H1 (cell line): ENCODE data around the gene EVI2A. TPM values are rescaled to one million over a fixed set of nuclear protein-coding genes. Genes with fewer than 3 reads are reported as not detected.

Experiments used
- CTCF ChIA-PET: fragments of 300-600 bp; sonication (Branson Sonifier 250); formaldehyde crosslinking; loops from one replicate; lab custom pipeline; 2021; ENCODE audit not compliant: partially characterized antibody; lab: Charles Lee
- POLR2A ChIA-PET: fragments of 300-600 bp; sonication (Branson Sonifier 250); formaldehyde crosslinking; loops from one replicate; lab custom pipeline; 2021; ENCODE audit warnings: inconsistent platforms; ENCODE audit not compliant: partially characterized antibody; lab: Charles Lee
- DNase-seq, 2 experiments: peaks; one replicate each; pipeline versions ENCODE4 v3.0.0 to v3.0.0-alpha.2; 2010 to 2022; ENCODE audit warnings: low spot score in 2 of 2, low read depth in 1 of 2, mixed read lengths in 1 of 2
- FAIRE-seq: peaks from 2 replicates; lab custom pipeline; 2011; peaks lifted over from hg19 to GRCh38; lab: Jason Lieb, UNC
- H2AFZ ChIP-seq: 2 replicates; pipeline ENCODE4 v1.8.1; 2012; ENCODE audit warnings: low read length, inconsistent platforms
- H2AK5ac ChIP-seq: 2 replicates; pipeline ENCODE4 v1.6.1; 2013; ENCODE audit warnings: low read depth, low read length
- H2BK120ac ChIP-seq: replicated peaks from 2 replicates; pipeline ENCODE3; 2013; ENCODE audit warnings: low read depth, low read length, inconsistent platforms
- H2BK12ac ChIP-seq: 2 replicates; pipeline ENCODE4 v1.6.1; 2013; ENCODE audit warnings: low read depth, low read length
- H2BK15ac ChIP-seq: 2 replicates; pipeline ENCODE4 v1.6.1; 2013; ENCODE audit warnings: low read length
- H2BK20ac ChIP-seq: 2 replicates; pipeline ENCODE4 v1.6.1; 2013; ENCODE audit warnings: low read length
- H2BK5ac ChIP-seq: 2 replicates; pipeline ENCODE4 v1.6.1; 2013; ENCODE audit warnings: low read depth, low read length
- H3K14ac ChIP-seq: 2 replicates; pipeline ENCODE4 v1.6.1; 2013; ENCODE audit warnings: inconsistent platforms; ENCODE audit not compliant: insufficient read length
- H3K18ac ChIP-seq: 2 replicates; pipeline ENCODE4 v1.6.1; 2013; ENCODE audit warnings: low read length; ENCODE audit errors: extremely low read depth
- H3K23ac ChIP-seq: 2 replicates; pipeline ENCODE4 v1.6.1; 2013; ENCODE audit warnings: inconsistent platforms; ENCODE audit not compliant: insufficient read length
- H3K23me2 ChIP-seq: 2 replicates; pipeline ENCODE4 v1.6.1; 2013; ENCODE audit warnings: low read depth, low read length
- H3K27ac ChIP-seq: 2 replicates; pipeline ENCODE4 v1.6.1; 2011; ENCODE audit warnings: low read depth, low read length, inconsistent platforms
- H3K27me3 ChIP-seq, 4 experiments: replicated peaks in 1 of 4; 1 replicate in 1 of 4; 2 replicates in 3 of 4; pipeline versions ENCODE4 v1.6.1 to v1.8.1; 2011 to 2013; ENCODE audit warnings: low read length in 3 of 4, mild to moderate bottlenecking in 3 of 4, inconsistent platforms in 2 of 4, mixed read lengths in 2 of 4, moderate library complexity in 1 of 4; ENCODE audit not compliant: control insufficient read depth in 3 of 4, insufficient read depth in 3 of 4; ENCODE audit errors: extremely low read depth in 1 of 4
- H3K36me3 ChIP-seq, 4 experiments: 2 replicates each; pipeline versions ENCODE4 v1.6.1 to v1.8.1; 2011 to 2013; ENCODE audit warnings: mild to moderate bottlenecking in 4 of 4, low read length in 3 of 4, moderate library complexity in 2 of 4, control low read depth in 1 of 4, inconsistent platforms in 1 of 4; ENCODE audit not compliant: insufficient read depth in 4 of 4, control insufficient read depth in 2 of 4
- H3K4ac ChIP-seq: replicated peaks from 2 replicates; pipeline ENCODE3; 2013; ENCODE audit warnings: low read length, low read depth, mixed read lengths, inconsistent platforms; ENCODE audit not compliant: insufficient read length
- H3K4me1 ChIP-seq, 4 experiments: replicated peaks in 1 of 4; 1 replicate in 1 of 4; 2 replicates in 3 of 4; pipeline versions ENCODE4 v1.6.1 to v1.8.1; 2011 to 2013; ENCODE audit warnings: low read length in 3 of 4, inconsistent platforms in 2 of 4, mixed read lengths in 1 of 4; ENCODE audit not compliant: insufficient read depth in 4 of 4, control insufficient read depth in 3 of 4
- H3K4me2 ChIP-seq, 2 experiments: 2 replicates each; pipeline versions ENCODE4 v1.6.1 to v1.8.1; 2011 to 2013; ENCODE audit warnings: low read depth in 2 of 2, low read length in 2 of 2, control low read depth in 1 of 2, inconsistent platforms in 1 of 2, mild to moderate bottlenecking in 1 of 2; ENCODE audit not compliant: insufficient read depth in 1 of 2
- H3K4me3 ChIP-seq, 4 experiments: fragments of 200-600, 300-600 bp in 1 of 4; sonication (generic), shearing (Covaris generic), sonication (Bioruptor Twin) in 1 of 4; 2 replicates each; pipeline versions ENCODE4 v1.5.1 to v1.8.1; 2011 to 2016; ENCODE audit warnings: low read length in 4 of 4, low read depth in 3 of 4, control low read depth in 2 of 4, inconsistent platforms in 2 of 4, mild to moderate bottlenecking in 2 of 4, mixed read lengths in 1 of 4, moderate library complexity in 1 of 4; ENCODE audit not compliant: insufficient read depth in 2 of 4; ENCODE audit errors: extremely low read depth in 1 of 4
- H3K56ac ChIP-seq: replicated peaks from 2 replicates; pipeline ENCODE3; 2013; ENCODE audit warnings: low read depth, mild to moderate bottlenecking, mixed read lengths, low read length, inconsistent platforms; ENCODE audit not compliant: insufficient read length
- H3K79me1 ChIP-seq: 2 replicates; pipeline ENCODE4 v1.6.1; 2013; ENCODE audit warnings: low read depth, low read length, control low read depth
- H3K79me2 ChIP-seq, 2 experiments: 2 replicates each; pipeline versions ENCODE4 v1.6.1 to v1.8.1; 2012 to 2013; ENCODE audit warnings: low read length in 2 of 2, mild to moderate bottlenecking in 2 of 2, inconsistent platforms in 1 of 2; ENCODE audit not compliant: insufficient read depth in 2 of 2, control insufficient read depth in 1 of 2
- H3K9ac ChIP-seq, 4 experiments: replicated peaks in 1 of 4; 1 replicate in 1 of 4; 2 replicates in 3 of 4; pipeline versions ENCODE4 v1.6.1 to v1.8.1; 2011 to 2013; ENCODE audit warnings: low read depth in 3 of 4, low read length in 3 of 4, control low read depth in 2 of 4, mild to moderate bottlenecking in 2 of 4, moderate library complexity in 2 of 4, inconsistent platforms in 1 of 4; ENCODE audit errors: extremely low read depth in 1 of 4
- H3K9me3 ChIP-seq, 2 experiments: 2 replicates each; pipeline versions ENCODE4 v1.6.1 to v1.8.1; 2012 to 2013; ENCODE audit warnings: mild to moderate bottlenecking in 2 of 2, moderate library complexity in 2 of 2, control low read depth in 1 of 2, inconsistent platforms in 1 of 2, low read depth in 1 of 2, low read length in 1 of 2, mixed read lengths in 1 of 2; ENCODE audit not compliant: insufficient read depth in 2 of 2
- H4K20me1 ChIP-seq, 2 experiments: replicated peaks in 1 of 2; 2 replicates each; pipeline versions ENCODE3 to v1.8.1; 2011 to 2013; ENCODE audit warnings: inconsistent platforms in 2 of 2, low read length in 2 of 2, mild to moderate bottlenecking in 1 of 2; ENCODE audit not compliant: insufficient read depth in 2 of 2, control insufficient read depth in 1 of 2
- H4K5ac ChIP-seq: 2 replicates; pipeline ENCODE4 v1.6.1; 2013; ENCODE audit warnings: low read length, low read depth, mixed read lengths, inconsistent platforms; ENCODE audit not compliant: insufficient read length
- H4K8ac ChIP-seq: 2 replicates; pipeline ENCODE4 v1.8.0; 2013; ENCODE audit warnings: mild to moderate bottlenecking, moderate library complexity, low read length, inconsistent platforms; ENCODE audit not compliant: insufficient read depth; ENCODE audit errors: extremely low read depth
- H4K91ac ChIP-seq: replicated peaks from 2 replicates; pipeline ENCODE3; 2013; ENCODE audit warnings: low read length, mixed read lengths, inconsistent platforms; ENCODE audit not compliant: insufficient read length
- CTBP2 ChIP-seq: IDR thresholded peaks from 2 replicates; pipeline ENCODE4 v1.7.0; 2011; ENCODE audit warnings: borderline replicate concordance, mild to moderate bottlenecking, moderate library complexity, mixed read lengths, low read length; ENCODE audit not compliant: insufficient read depth, insufficient read length
- KDM4A ChIP-seq: IDR thresholded peaks from one replicate; pipeline ENCODE4 v1.7.1; 2012; ENCODE audit warnings: low read depth, mild to moderate bottlenecking, moderate library complexity, low read length, inconsistent platforms; ENCODE audit not compliant: severe bottlenecking
- MAX ChIP-seq: IDR thresholded peaks from 2 replicates; pipeline ENCODE4 v1.6.1; 2012; ENCODE audit warnings: inconsistent platforms
- NANOG ChIP-seq: IDR thresholded peaks from 2 replicates; pipeline ENCODE4 v1.6.1; 2011; ENCODE audit warnings: low read length, low read depth, mild to moderate bottlenecking, inconsistent platforms; ENCODE audit not compliant: insufficient read depth, poor library complexity, severe bottlenecking
- NRF1 ChIP-seq: IDR thresholded peaks from 2 replicates; pipeline ENCODE4 v1.6.1; 2011; ENCODE audit warnings: mild to moderate bottlenecking, low read depth, low read length, improper control_type of control experiment
- PHF8 ChIP-seq: fragments of 200-600 bp; sonication (generic); conservative IDR thresholded peaks from 2 replicates; pipeline ENCODE4 v1.7.1; 2012; ENCODE audit warnings: low read depth, mild to moderate bottlenecking, inconsistent platforms, low read length, moderate library complexity
- RNF2 ChIP-seq: fragments of 200-900, 300-1000 bp; sonication (generic); IDR thresholded peaks from 2 replicates; pipeline ENCODE4 v1.7.1; 2016; ENCODE audit warnings: borderline replicate concordance, low read depth, mild to moderate bottlenecking, antibody characterized with exemption, low read length; ENCODE audit not compliant: poor library complexity, severe bottlenecking; ENCODE audit errors: missing control alignments
- SIN3A ChIP-seq, 2 experiments: IDR thresholded peaks in 1 of 2; conservative IDR thresholded peaks in 1 of 2; 2 replicates each; pipeline ENCODE4 v1.6.1; 2011 to 2012; ENCODE audit warnings: low read length in 2 of 2, improper control_type of control experiment in 1 of 2, low read depth in 1 of 2, mild to moderate bottlenecking in 1 of 2
- SIRT6 ChIP-seq: IDR thresholded peaks from one replicate; pipeline ENCODE4 v1.7.1; 2012; ENCODE audit warnings: low read length, inconsistent platforms
- SP1 ChIP-seq: IDR thresholded peaks from 2 replicates; pipeline ENCODE4 v1.6.1; 2011; ENCODE audit warnings: low read depth, low read length
- SP2 ChIP-seq: IDR thresholded peaks from 2 replicates; pipeline ENCODE4 v1.6.1; 2012; ENCODE audit warnings: mild to moderate bottlenecking, low read length, inconsistent platforms
- USF2 ChIP-seq: IDR thresholded peaks from 2 replicates; pipeline ENCODE4 v1.6.1; 2011; ENCODE audit warnings: low read length, improper control_type of control experiment
- WGBS, 2 experiments: shearing (Covaris generic) in 1 of 2; methylation state at CpG; one replicate each; pipeline versions ENCODE4 v1.1.6 to v1.1.7; 2013 to 2015; ENCODE audit warnings: low lambda C conversion rate in 2 of 2, mixed read lengths in 2 of 2, inconsistent platforms in 1 of 2, low coverage in 1 of 2, missing lambda C conversion rate in 1 of 2; ENCODE audit not compliant: insufficient replicate concordance in 2 of 2, insufficient coverage in 1 of 2, insufficient read length in 1 of 2; ENCODE audit errors: extremely low coverage in 1 of 2, missing lambda C conversion rate in 1 of 2; 5-methylcytosine and 5-hydroxymethylcytosine counted together
- polyA plus RNA-seq, 7 experiments: library from polyadenylated mRNA; depleted of rRNA in 3 of 7; stranded (reverse) in 5 of 7; unstranded in 2 of 7; fragments of >200 nt in 5 of 7; fragments of 200-250 nt in 2 of 7; gene quantifications; 1 replicate in 5 of 7; 2 replicates in 1 of 7; 4 replicates in 1 of 7; pipeline versions ENCODE4 v1.2.1 to v1.2.3, GENCODE V29; 2011 to 2013; ENCODE audit warnings: missing spikeins in 2 of 7, mixed read lengths in 2 of 7
- total RNA-seq: library from RNA; stranded (reverse); fragmentation: NEBNext Ultra II Directional; extraction: Animal tissue kit (Norgen Biotek cat#: 25700); gene quantifications from 2 replicates; pipeline ENCODE4 v1.2.1, GENCODE V29; 2021

The EVI2A gene
- total and polyA plus RNA-seq, 2 of the 8 experiments (the other 6 are each of a cell fraction or from before 2014, with no cell fraction given), result not detected

GRCh38 chr17:31355935-31356334 is 34.5 kb upstream of the EVI2A start:
- CTCF ChIA-PET, result interaction anchor here (0.9 to 1.7 kb wide), 3 partner anchors 11 to 17 kb away, joined by 3 to 6 read pairs (median 3); no protein-coding TSS in a partner anchor
- no peak for FAIRE-seq

More at GRCh38 chr17:31355935-31356334, 34.5 kb upstream of the EVI2A start:
- DNase-seq, result no peak
- no peaks in the 10 kb centered on the region for H3K23me2 ChIP-seq
- H3K36me3 ChIP-seq, result peaks cover 2 to 14% (median 9%) of the 10 kb centered on the region in 4 experiments; a peak in 4 of 8 replicates
- WGBS, 2 experiments, result 96% methylated on average over 1 of the region's 1 CpG; no CpG with 5 or more reads in 1 of the 2 experiments
- H3K27me3 ChIP-seq, result no peaks in the 10 kb centered on the region
- no peak overlapping the region for H2BK15ac ChIP-seq
- H3K27ac ChIP-seq, result no peak overlapping the region
- H3K9ac ChIP-seq, result no peak overlapping the region
- no peak overlapping the region for H2BK12ac ChIP-seq
- H3K56ac ChIP-seq, result no peak overlapping the region
- no peaks in the 10 kb centered on the region for H3K9me3 ChIP-seq
- H3K18ac ChIP-seq, result no peak overlapping the region
- POLR2A ChIA-PET, result interaction anchor here (0.6 to 0.7 kb wide), 2 partner anchors 13 to 95 kb away, joined by 3 read pairs; no protein-coding TSS in a partner anchor
- no peaks in the 10 kb centered on the region for H4K20me1 ChIP-seq
- no peak overlapping the region for H3K23ac ChIP-seq
- TF ChIP-seq CTBP2 (no peak), PHF8 (no peak), SIN3A (conservative IDR thresholded peaks at IDR 0.05 in 1 of 2, IDR thresholded peaks at IDR 0.05 in 1 of 2; ENCODE audit: low read depth in 1 of 2, low read length in 2 of 2) (no peak), SP2 (no peak), KDM4A (no peak), RNF2 (no peak), NRF1 (no peak), MAX (no peak), SIRT6 (no peak), NANOG (no peak), USF2 (no peak), SP1 (no peak)
- TF ChIP-seq, all 59 proteins: peak for 0
- no peaks in the 10 kb centered on the region for H3K79me1 ChIP-seq
- no peak overlapping the region for H3K4me3 ChIP-seq
- no peak overlapping the region for H4K8ac ChIP-seq
- H2AFZ ChIP-seq, result no peak overlapping the region
- H2AK5ac ChIP-seq, result no peak overlapping the region
- H3K4ac ChIP-seq, result no peak overlapping the region
- no peaks in the 10 kb centered on the region for H3K4me1 ChIP-seq
- H3K4me2 ChIP-seq, result no peak overlapping the region
- H3K14ac ChIP-seq, result no peak overlapping the region
- H2BK5ac ChIP-seq, result no peak overlapping the region
- no peaks in the 10 kb centered on the region for H3K79me2 ChIP-seq
- no peak overlapping the region for H4K5ac ChIP-seq
- H2BK120ac ChIP-seq, result no peak overlapping the region
- no peak overlapping the region for H2BK20ac ChIP-seq
- H4K91ac ChIP-seq, result no peak overlapping the region
